HCT116 (cell line): ENCODE data around the gene RBM19. TPM values are rescaled to one million over a fixed set of nuclear protein-coding genes. Genes with fewer than 3 reads are reported as not detected.

ENCODE experiments used
- ATAC-seq: fragments of 200-7000 bp; cut with Tn5 transposase; 2 replicates; pipeline ENCODE4 v1.9.1; 2020; ENCODE audit warnings: mild to moderate bottlenecking, moderate library complexity
- BruUV-seq: library from RNA; stranded (reverse); fragments of 400-500 nt; replicated peaks from 2 replicates; lab custom pipeline; 2021; lab: Mats Ljungman, UMichigan
- CTCF ChIA-PET: fragments of 300-600 bp; sonication (Branson Sonifier 250); formaldehyde crosslinking; loops from one replicate; lab custom pipeline; 2021; ENCODE audit warnings: antibody characterized with exemption; lab: Charles Lee
- POLR2A ChIA-PET: fragments of 300-600, 350-600 bp; sonication (Branson Sonifier 250); formaldehyde crosslinking; loops from one replicate; lab custom pipeline; 2021; ENCODE audit warnings: antibody characterized with exemption; lab: Charles Lee
- RAD21 ChIA-PET, 2 experiments: fragments of 300-600 bp; sonication (Branson Sonifier 250); formaldehyde crosslinking; loops; one replicate each; lab custom pipeline; 2023; ENCODE audit warnings: low total read pairs in 2 of 2; ENCODE audit not compliant: uncharacterized antibody in 2 of 2, unreplicated experiment in 2 of 2, low non-redundant PET in 1 of 2; lab: Charles Lee
- DNase-seq: peaks from one replicate; pipeline ENCODE4 v3.0.0-alpha.2; 2010; ENCODE audit warnings: low read depth, low spot score
- H2AFZ ChIP-seq: fragments of 200-600 bp; shearing (Covaris generic), sonication (generic); 2 replicates; pipeline ENCODE4 v1.6.1; 2017; ENCODE audit warnings: low read depth, mixed run types, mixed read lengths, antibody characterized with exemption, low read length; ENCODE audit not compliant: poor library complexity, severe bottlenecking
- H3K27ac ChIP-seq: 2 replicates; pipeline ENCODE4 v1.5.1; 2012; ENCODE audit warnings: low read depth, low read length
- H3K27me3 ChIP-seq: fragments of 200-600 bp; sonication (generic); 2 replicates; pipeline ENCODE4 v1.6.1; 2016; ENCODE audit warnings: mixed run types, low read length, mixed read lengths; ENCODE audit not compliant: insufficient read depth
- H3K36me3 ChIP-seq, 2 experiments: fragments of 200-500 bp in 1 of 2; fragments of 200-600 bp in 1 of 2; sonication (Bioruptor generic) in 1 of 2; sonication (generic) in 1 of 2; 2 replicates each; pipeline versions ENCODE4 v1.5.1 to v1.6.1; 2014 to 2016; ENCODE audit warnings: low read length in 2 of 2, inconsistent platforms in 1 of 2, mixed read lengths in 1 of 2, mixed run types in 1 of 2; ENCODE audit not compliant: insufficient read depth in 2 of 2, control insufficient read depth in 1 of 2
- H3K4me1 ChIP-seq, 2 experiments: fragments of 200-600 bp in 1 of 2; sonication (generic) in 1 of 2; 2 replicates each; pipeline versions ENCODE4 v1.5.1 to v1.6.1; 2012 to 2017; ENCODE audit warnings: low read length in 2 of 2, inconsistent platforms in 1 of 2, mild to moderate bottlenecking in 1 of 2, mixed read lengths in 1 of 2, mixed run types in 1 of 2, moderate library complexity in 1 of 2; ENCODE audit not compliant: insufficient read depth in 2 of 2, control insufficient read depth in 1 of 2
- H3K4me2 ChIP-seq: fragments of 200-600 bp; sonication (generic); 2 replicates; pipeline ENCODE4 v1.6.1; 2017; ENCODE audit warnings: mixed run types, low read length, mixed read lengths
- H3K4me3 ChIP-seq, 2 experiments: fragments of 200-600 bp in 1 of 2; sonication (generic) in 1 of 2; replicated peaks in 1 of 2; 2 replicates each; pipeline ENCODE4 v1.5.1; 2011 to 2016; ENCODE audit warnings: low read length in 2 of 2, control low read depth in 1 of 2, low read depth in 1 of 2, mild to moderate bottlenecking in 1 of 2, mixed read lengths in 1 of 2, mixed run types in 1 of 2
- H3K79me2 ChIP-seq: fragments of 200-600 bp; sonication (generic); 2 replicates; pipeline ENCODE4 v1.6.1; 2017; ENCODE audit warnings: mild to moderate bottlenecking, mixed run types, low read length, moderate library complexity, mixed read lengths; ENCODE audit not compliant: insufficient read depth
- H3K9ac ChIP-seq: fragments of 200-600 bp; sonication (generic); 2 replicates; pipeline ENCODE4 v1.6.1; 2016; ENCODE audit warnings: low read length, mixed read lengths
- H3K9me2 ChIP-seq: fragments of 200-600 bp; sonication (generic), shearing (Covaris generic); 2 replicates; pipeline ENCODE4 v1.6.1; 2017; ENCODE audit warnings: mixed run types, mild to moderate bottlenecking, moderate library complexity; ENCODE audit not compliant: insufficient read depth
- H3K9me3 ChIP-seq, 2 experiments: fragments of 200-500 bp in 1 of 2; fragments of 200-600 bp in 1 of 2; sonication (Bioruptor generic) in 1 of 2; sonication (generic) in 1 of 2; 2 replicates each; pipeline ENCODE4 v1.6.1; 2014 to 2017; ENCODE audit warnings: low read length in 2 of 2, mixed read lengths in 2 of 2, inconsistent platforms in 1 of 2, low read depth in 1 of 2, mild to moderate bottlenecking in 1 of 2, mixed run types in 1 of 2, moderate library complexity in 1 of 2; ENCODE audit not compliant: control insufficient read depth in 1 of 2, insufficient read depth in 1 of 2
- H4K20me1 ChIP-seq: fragments of 200-600 bp; sonication (generic), shearing (Covaris generic); 2 replicates; pipeline ENCODE4 v1.6.1; 2017; ENCODE audit warnings: mixed run types, mild to moderate bottlenecking, moderate library complexity; ENCODE audit not compliant: insufficient read depth
- EZH2 ChIP-seq: fragments of 200-600 bp; sonication (generic); IDR thresholded peaks from 2 replicates; pipeline ENCODE4 v1.6.1; 2017; ENCODE audit warnings: antibody characterized with exemption, mixed run types
- JUND ChIP-seq: IDR thresholded peaks from 2 replicates; pipeline ENCODE4 v1.6.1; 2012
- POLR2A ChIP-seq: IDR thresholded peaks from 2 replicates; pipeline ENCODE4 v1.7.0; 2011; ENCODE audit warnings: borderline replicate concordance; ENCODE audit not compliant: insufficient read depth, insufficient read length; ENCODE audit errors: extremely low read depth
- POLR2AphosphoS5 ChIP-seq: IDR thresholded peaks from 2 replicates; pipeline ENCODE4 v1.6.1; 2011; ENCODE audit warnings: mild to moderate bottlenecking, low read depth, low read length, moderate library complexity
- RAD21 ChIP-seq: IDR thresholded peaks from 2 replicates; pipeline ENCODE4 v1.6.1; 2012; ENCODE audit warnings: low read depth, mild to moderate bottlenecking
- SIN3A ChIP-seq: IDR thresholded peaks from 2 replicates; pipeline ENCODE4 v1.6.1; 2012; ENCODE audit warnings: low read depth
- SRF ChIP-seq: IDR thresholded peaks from 2 replicates; pipeline ENCODE4 v1.6.1; 2012; ENCODE audit warnings: low read depth
- YY1 ChIP-seq: IDR thresholded peaks from 2 replicates; pipeline ENCODE4 v1.6.1; 2011; ENCODE audit warnings: low read length, low read depth, moderate library complexity, mild to moderate bottlenecking; ENCODE audit not compliant: insufficient replicate concordance; ENCODE audit errors: extremely low read depth
- ZFX ChIP-seq: fragments of 450-650 bp; IDR thresholded peaks from 2 replicates; pipeline ENCODE4 v1.6.1; 2017
- intact Hi-C: fragments of 100-400 bp; cut with micrococcal nuclease; formaldehyde crosslinking; loops from 2 replicates; pipeline ENCODE4 v1.10.0; 2022
- total RNA-seq: library from RNA; stranded (reverse); gene quantifications from one replicate; pipeline ENCODE4 v1.2.1, GENCODE V29; 2021; ENCODE audit not compliant: unreplicated experiment
- TF ChIP-seq, protein P1 (sequence below): IDR thresholded peaks from 2 replicates; pipeline ENCODE4 v1.6.1; 2012
- TF ChIP-seq, protein P2 (sequence below): IDR thresholded peaks from 2 replicates; pipeline ENCODE4 v1.6.1; 2012
- TF ChIP-seq, protein P3 (sequence below): IDR thresholded peaks from 2 replicates; pipeline ENCODE4 v1.6.1; 2012; ENCODE audit warnings: low read depth
- TF ChIP-seq, protein P4 (sequence below), 3 experiments: fragments of 200-600 bp in 1 of 3; sonication (generic) in 1 of 3; IDR thresholded peaks in 2 of 3; conservative IDR thresholded peaks in 1 of 3; 2 replicates each; pipeline ENCODE4 v1.5.1; 2012 to 2017; ENCODE audit warnings: low read depth in 2 of 3, low read length in 2 of 3, antibody characterized with exemption in 1 of 3, borderline replicate concordance in 1 of 3, control low read depth in 1 of 3, mild to moderate bottlenecking in 1 of 3, mixed read lengths in 1 of 3, mixed run types in 1 of 3, moderate library complexity in 1 of 3; ENCODE audit not compliant: insufficient read depth in 1 of 3

RBM19 gene
- total RNA-seq, 1 experiment from 2014 or later, result 30.7 TPM

DNA sequence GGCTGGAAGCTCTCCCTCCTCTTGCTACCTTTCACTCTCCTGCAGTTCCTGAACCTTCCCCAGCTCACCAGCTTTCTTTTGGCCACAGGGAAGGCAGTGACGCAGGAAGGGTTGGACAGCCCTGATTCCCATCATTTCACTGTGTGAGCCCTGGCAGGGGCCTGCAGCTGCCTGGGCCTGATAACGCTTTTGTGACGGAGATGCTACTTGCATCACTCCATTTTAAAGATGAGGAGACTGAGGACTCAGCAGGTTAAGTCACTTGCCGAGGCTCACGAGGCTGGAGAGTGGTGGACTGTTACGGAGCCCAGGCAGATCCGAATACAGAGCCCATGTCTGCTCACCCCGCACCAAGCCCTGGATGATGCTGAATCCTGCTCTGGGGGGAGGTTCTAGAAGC is 145.3 kb downstream of the RBM19 start:
- Histone ChIP-seq H2AFZ (no peak overlapping the region), H4K20me1 (no peaks in the 10 kb centered on the region), H3K79me2 (no peaks in the 10 kb centered on the region), H3K4me3 (no peak overlapping the region), H3K9ac (no peak overlapping the region), H3K27me3 (no peaks in the 10 kb centered on the region), H3K36me3 (no peaks in the 10 kb centered on the region), H3K9me2 (no peaks in the 10 kb centered on the region), H3K4me1 (no peaks in the 10 kb centered on the region), H3K9me3 (no peaks in the 10 kb centered on the region), H3K4me2 (no peak overlapping the region), H3K27ac (no peak overlapping the region)
- intact Hi-C loops, result no loop called here
- no TSS peak for BruUV-seq
- DNase-seq (no peak), ATAC-seq (no peak)
- TF ChIP-seq SRF (no peak), SIN3A (no peak), POLR2A (no peak), ZFX (no peak), POLR2AphosphoS5 (no peak), EZH2 (no peak), YY1 (no peak), JUND (no peak), RAD21 (no peak)
- TF ChIP-seq, protein P1, sequence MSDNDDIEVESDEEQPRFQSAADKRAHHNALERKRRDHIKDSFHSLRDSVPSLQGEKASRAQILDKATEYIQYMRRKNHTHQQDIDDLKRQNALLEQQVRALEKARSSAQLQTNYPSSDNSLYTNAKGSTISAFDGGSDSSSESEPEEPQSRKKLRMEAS, result no peak
- TF ChIP-seq, protein P2, sequence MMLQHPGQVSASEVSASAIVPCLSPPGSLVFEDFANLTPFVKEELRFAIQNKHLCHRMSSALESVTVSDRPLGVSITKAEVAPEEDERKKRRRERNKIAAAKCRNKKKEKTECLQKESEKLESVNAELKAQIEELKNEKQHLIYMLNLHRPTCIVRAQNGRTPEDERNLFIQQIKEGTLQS, result no peak
- TF ChIP-seq, protein P3, sequence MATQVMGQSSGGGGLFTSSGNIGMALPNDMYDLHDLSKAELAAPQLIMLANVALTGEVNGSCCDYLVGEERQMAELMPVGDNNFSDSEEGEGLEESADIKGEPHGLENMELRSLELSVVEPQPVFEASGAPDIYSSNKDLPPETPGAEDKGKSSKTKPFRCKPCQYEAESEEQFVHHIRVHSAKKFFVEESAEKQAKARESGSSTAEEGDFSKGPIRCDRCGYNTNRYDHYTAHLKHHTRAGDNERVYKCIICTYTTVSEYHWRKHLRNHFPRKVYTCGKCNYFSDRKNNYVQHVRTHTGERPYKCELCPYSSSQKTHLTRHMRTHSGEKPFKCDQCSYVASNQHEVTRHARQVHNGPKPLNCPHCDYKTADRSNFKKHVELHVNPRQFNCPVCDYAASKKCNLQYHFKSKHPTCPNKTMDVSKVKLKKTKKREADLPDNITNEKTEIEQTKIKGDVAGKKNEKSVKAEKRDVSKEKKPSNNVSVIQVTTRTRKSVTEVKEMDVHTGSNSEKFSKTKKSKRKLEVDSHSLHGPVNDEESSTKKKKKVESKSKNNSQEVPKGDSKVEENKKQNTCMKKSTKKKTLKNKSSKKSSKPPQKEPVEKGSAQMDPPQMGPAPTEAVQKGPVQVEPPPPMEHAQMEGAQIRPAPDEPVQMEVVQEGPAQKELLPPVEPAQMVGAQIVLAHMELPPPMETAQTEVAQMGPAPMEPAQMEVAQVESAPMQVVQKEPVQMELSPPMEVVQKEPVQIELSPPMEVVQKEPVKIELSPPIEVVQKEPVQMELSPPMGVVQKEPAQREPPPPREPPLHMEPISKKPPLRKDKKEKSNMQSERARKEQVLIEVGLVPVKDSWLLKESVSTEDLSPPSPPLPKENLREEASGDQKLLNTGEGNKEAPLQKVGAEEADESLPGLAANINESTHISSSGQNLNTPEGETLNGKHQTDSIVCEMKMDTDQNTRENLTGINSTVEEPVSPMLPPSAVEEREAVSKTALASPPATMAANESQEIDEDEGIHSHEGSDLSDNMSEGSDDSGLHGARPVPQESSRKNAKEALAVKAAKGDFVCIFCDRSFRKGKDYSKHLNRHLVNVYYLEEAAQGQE, result no peak
- TF ChIP-seq, protein P4, sequence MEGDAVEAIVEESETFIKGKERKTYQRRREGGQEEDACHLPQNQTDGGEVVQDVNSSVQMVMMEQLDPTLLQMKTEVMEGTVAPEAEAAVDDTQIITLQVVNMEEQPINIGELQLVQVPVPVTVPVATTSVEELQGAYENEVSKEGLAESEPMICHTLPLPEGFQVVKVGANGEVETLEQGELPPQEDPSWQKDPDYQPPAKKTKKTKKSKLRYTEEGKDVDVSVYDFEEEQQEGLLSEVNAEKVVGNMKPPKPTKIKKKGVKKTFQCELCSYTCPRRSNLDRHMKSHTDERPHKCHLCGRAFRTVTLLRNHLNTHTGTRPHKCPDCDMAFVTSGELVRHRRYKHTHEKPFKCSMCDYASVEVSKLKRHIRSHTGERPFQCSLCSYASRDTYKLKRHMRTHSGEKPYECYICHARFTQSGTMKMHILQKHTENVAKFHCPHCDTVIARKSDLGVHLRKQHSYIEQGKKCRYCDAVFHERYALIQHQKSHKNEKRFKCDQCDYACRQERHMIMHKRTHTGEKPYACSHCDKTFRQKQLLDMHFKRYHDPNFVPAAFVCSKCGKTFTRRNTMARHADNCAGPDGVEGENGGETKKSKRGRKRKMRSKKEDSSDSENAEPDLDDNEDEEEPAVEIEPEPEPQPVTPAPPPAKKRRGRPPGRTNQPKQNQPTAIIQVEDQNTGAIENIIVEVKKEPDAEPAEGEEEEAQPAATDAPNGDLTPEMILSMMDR (IDR thresholded peaks at IDR 0.05 in 2 of 3, conservative IDR thresholded peaks at IDR 0.05 in 1 of 3; ENCODE audit: borderline replicate concordance in 1 of 3, insufficient read depth in 1 of 3, low read depth in 2 of 3, low read length in 2 of 3), result no peak
- ChIA-PET CTCF (no interaction called here), RAD21 (no interaction called here), POLR2A (no interaction called here)
